Thyroid gland (tissue), 4 donors: ENCODE measurements around the gene BHMT2. TPM values are rescaled to one million over a fixed set of nuclear protein-coding genes. Genes with fewer than 3 reads are reported as not detected.

ENCODE experiments used
- DNase-seq, 2 donors: peaks; one replicate each; pipeline ENCODE4 v3.0.0-alpha.2; 2019
- H3K27ac ChIP-seq, 3 donors: fragments of 200-600 bp; sonication (generic); 1 replicate in 2 of 3; 2 replicates in 1 of 3; pipeline ENCODE4 v1.5.1; 2016 to 2019; ENCODE audit warnings: mild to moderate bottlenecking in 1 of 3, moderate library complexity in 1 of 3
- H3K27me3 ChIP-seq: fragments of 200-600 bp; sonication (generic); one replicate; pipeline ENCODE4 v1.5.1; 2019
- H3K36me3 ChIP-seq, 2 donors: fragments of 200-600 bp; sonication (generic); one replicate each; pipeline ENCODE4 v1.5.1; 2016 to 2019
- H3K4me1 ChIP-seq, 2 donors: fragments of 200-600 bp; sonication (generic); one replicate each; pipeline ENCODE4 v1.5.1; 2017 to 2019
- H3K4me3 ChIP-seq, 3 donors: fragments of 200-600 bp; sonication (generic); replicated peaks in 1 of 3; 1 replicate in 2 of 3; 2 replicates in 1 of 3; pipeline ENCODE4 v1.5.1; 2016; ENCODE audit warnings: mild to moderate bottlenecking in 1 of 3
- H3K9me3 ChIP-seq: fragments of 200-600 bp; sonication (generic); one replicate; pipeline ENCODE4 v1.5.1; 2017
- CTCF ChIP-seq, 6 experiments: fragments of 200-600 bp in 3 of 6; fragments of 450-650 bp in 3 of 6; sonication (generic) in 3 of 6; IDR thresholded peaks; one replicate each; pipeline ENCODE4 v1.5.1; 2016 to 2019; ENCODE audit warnings: antibody characterized with exemption in 6 of 6, mild to moderate bottlenecking in 2 of 6, inconsistent platforms in 1 of 6, moderate library complexity in 1 of 6
- POLR2A ChIP-seq, 2 donors: fragments of 450-650 bp; IDR thresholded peaks; one replicate each; pipeline ENCODE4 v1.6.1; 2017; ENCODE audit warnings: antibody characterized with exemption in 2 of 2, mild to moderate bottlenecking in 2 of 2, moderate library complexity in 1 of 2
- WGBS, 2 donors: methylation state at CpG; one replicate each; pipeline ENCODE4 v1.1.5; 2017; 5-methylcytosine and 5-hydroxymethylcytosine counted together
- intact Hi-C: fragments of 100-400 bp; cut with DNase I; formaldehyde crosslinking; loops from one replicate; pipeline ENCODE4 v1.15.1; 2023
- total RNA-seq, 4 donors: library from RNA; depleted of rRNA; stranded (reverse); fragments of >200 nt; gene quantifications; one replicate each; pipeline ENCODE4 v1.2.3, GENCODE V29; 2016

Gene BHMT2
- total RNA-seq, 4 donors from 2014 or later, result 46.1 to 126 (median 65.4) TPM

GRCh38 chr5:79056847-79057246 lies 12.7 kb upstream of the BHMT2 start:
- Histone ChIP-seq H3K27ac (no peak overlapping the region), H3K9me3 (no peaks in the 10 kb centered on the region), H3K27me3 (no peaks in the 10 kb centered on the region), H3K36me3 (no peaks in the 10 kb centered on the region), H3K4me3 (no peak overlapping the region), H3K4me1 (no peaks in the 10 kb centered on the region)
- no peak for TF ChIP-seq CTCF (IDR thresholded peaks at IDR 0.05)
- TF ChIP-seq POLR2A (IDR thresholded peaks at IDR 0.05), result no peak
- intact Hi-C loops, result no loop called here
- DNase-seq, result no peak

- H3K27ac ChIP-seq, result no peak overlapping the region
- TF ChIP-seq CTCF (IDR thresholded peaks at IDR 0.05) (no peak), POLR2A (IDR thresholded peaks at IDR 0.05) (no peak)
- H3K9me3 ChIP-seq, result no peaks in the 10 kb centered on the region
- no peaks in the 10 kb centered on the region for H3K36me3 ChIP-seq
- WGBS, 2 donors, result 96% methylated on average over 4 of the region's 4 CpGs
- no peaks in the 10 kb centered on the region for H3K4me1 ChIP-seq
- intact Hi-C loops, result no loop called here
- no peaks in the 10 kb centered on the region for H3K27me3 ChIP-seq
- no peak overlapping the region for H3K4me3 ChIP-seq
- no peak for DNase-seq
Observed at GRCh38 chr5:79059674-79060073, 9.9 kb upstream of the BHMT2 start.

- no peak for DNase-seq
- Histone ChIP-seq H3K27ac (no peak overlapping the region), H3K9me3 (no peaks in the 10 kb centered on the region), H3K36me3 (no peaks in the 10 kb centered on the region), H3K27me3 (no peaks in the 10 kb centered on the region), H3K4me1 (no peaks in the 10 kb centered on the region), H3K4me3 (no peak overlapping the region)
- intact Hi-C loops, result no loop called here
- no peak for TF ChIP-seq POLR2A (IDR thresholded peaks at IDR 0.05)
- no peak for TF ChIP-seq CTCF (IDR thresholded peaks at IDR 0.05)
- 86 to 100% methylated on average over 3 of the region's 3 CpGs for WGBS, 2 donors
Observed at GRCh38 chr5:79062436-79062835, 7.1 kb upstream of the BHMT2 start.

GRCh38 chr5:79070350-79070667 lies 742 bp downstream of the BHMT2 start:
- WGBS, 2 donors, result 24 to 30% methylated on average over 8 to 9 of the region's 9 CpGs
- Histone ChIP-seq H3K27me3 (no peaks in the 10 kb centered on the region), H3K9me3 (no peaks in the 10 kb centered on the region), H3K4me3 (peak overlapping the region in 1 of 3 donors; percentile 20), H3K27ac (peak overlapping the region in 1 of 3 donors; percentile 58), H3K36me3 (no peaks in the 10 kb centered on the region), H3K4me1 (peaks cover 0 to 5% of the 10 kb centered on the region in 2 donors)
- intact Hi-C loops, result no loop called here
- TF ChIP-seq CTCF (IDR thresholded peaks at IDR 0.05) (no peak), POLR2A (IDR thresholded peaks at IDR 0.05) (no peak)
- peak; percentile 46 to 47 for DNase-seq

- H3K4me1 ChIP-seq, result peaks cover 0 to under 1% of the 10 kb centered on the region in 2 donors
- no peak for DNase-seq
- TF ChIP-seq CTCF (IDR thresholded peaks at IDR 0.05) (no peak), POLR2A (IDR thresholded peaks at IDR 0.05) (no peak)
- H3K4me3 ChIP-seq, result no peak overlapping the region
- H3K36me3 ChIP-seq, result no peaks in the 10 kb centered on the region
- no peaks in the 10 kb centered on the region for H3K9me3 ChIP-seq
- intact Hi-C loops, result no loop called here
- H3K27me3 ChIP-seq, result no peaks in the 10 kb centered on the region
- 80 to 84% methylated on average over 6 of the region's 6 CpGs for WGBS, 2 donors
- H3K27ac ChIP-seq, result no peak overlapping the region
Observed at GRCh38 chr5:79074641-79075040, 5.1 kb downstream of the BHMT2 start.
